ENCODE data around the gene FNDC3A. TPM values are rescaled to one million over a fixed set of nuclear protein-coding genes. Genes with fewer than 3 reads are reported as not detected.

FNDC3A gene
- total RNA-seq, 1 experiment from 2014 or later: 34.3 TPM

DNA sequence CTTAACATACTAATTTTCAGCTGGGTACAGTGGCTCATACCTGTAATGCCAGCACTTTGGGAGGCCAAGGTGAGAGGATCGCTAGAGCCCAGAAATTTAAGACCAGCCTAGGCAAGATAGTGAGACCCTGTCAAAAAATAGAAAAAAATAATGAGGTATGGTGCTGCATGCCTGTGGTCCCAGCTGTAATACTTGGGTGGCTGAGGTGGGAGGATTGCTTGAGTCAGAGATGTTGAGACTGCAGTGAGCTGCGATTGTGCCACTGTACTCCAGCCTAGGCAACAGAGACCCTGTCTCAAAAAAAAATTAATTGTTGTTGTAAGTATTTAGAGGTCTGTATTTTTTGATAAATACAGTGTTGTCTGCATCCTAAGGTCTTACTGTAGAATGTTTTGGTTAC is 66.8 kb downstream of the FNDC3A start:
- no peak for DNase-seq
- Histone ChIP-seq H3K4me2 (no peak overlapping the region), H3K4me1 (replicated peaks; ENCODE audit: insufficient read depth) (no peaks in the 10 kb centered on the region), H3F3A (ENCODE audit: insufficient read depth, low read depth) (no peaks in the 10 kb centered on the region), H3K27me3 (ENCODE audit: insufficient read depth, low read depth) (no peaks in the 10 kb centered on the region), H3K79me2 (ENCODE audit: low read depth) (no peaks in the 10 kb centered on the region), H2AFZ (no peak overlapping the region), H3K27ac (no peak overlapping the region), H4K20me1 (ENCODE audit: insufficient read depth) (no peaks in the 10 kb centered on the region), H3K36me3 (ENCODE audit: low read depth) (no peaks in the 10 kb centered on the region), H3K4me3 (no peak overlapping the region), H3K9me2 (ENCODE audit: insufficient read depth) (no peaks in the 10 kb centered on the region), H3K9me3 (ENCODE audit: insufficient read depth, low read depth) (no peaks in the 10 kb centered on the region)
- CTCF ChIA-PET: interaction anchor here (0.5 kb wide), 1 partner anchor 83 kb away, joined by 4 read pairs; no protein-coding TSS in a partner anchor
- BruUV-seq (replicated peaks): no TSS peak
- TF ChIP-seq, protein P1, sequence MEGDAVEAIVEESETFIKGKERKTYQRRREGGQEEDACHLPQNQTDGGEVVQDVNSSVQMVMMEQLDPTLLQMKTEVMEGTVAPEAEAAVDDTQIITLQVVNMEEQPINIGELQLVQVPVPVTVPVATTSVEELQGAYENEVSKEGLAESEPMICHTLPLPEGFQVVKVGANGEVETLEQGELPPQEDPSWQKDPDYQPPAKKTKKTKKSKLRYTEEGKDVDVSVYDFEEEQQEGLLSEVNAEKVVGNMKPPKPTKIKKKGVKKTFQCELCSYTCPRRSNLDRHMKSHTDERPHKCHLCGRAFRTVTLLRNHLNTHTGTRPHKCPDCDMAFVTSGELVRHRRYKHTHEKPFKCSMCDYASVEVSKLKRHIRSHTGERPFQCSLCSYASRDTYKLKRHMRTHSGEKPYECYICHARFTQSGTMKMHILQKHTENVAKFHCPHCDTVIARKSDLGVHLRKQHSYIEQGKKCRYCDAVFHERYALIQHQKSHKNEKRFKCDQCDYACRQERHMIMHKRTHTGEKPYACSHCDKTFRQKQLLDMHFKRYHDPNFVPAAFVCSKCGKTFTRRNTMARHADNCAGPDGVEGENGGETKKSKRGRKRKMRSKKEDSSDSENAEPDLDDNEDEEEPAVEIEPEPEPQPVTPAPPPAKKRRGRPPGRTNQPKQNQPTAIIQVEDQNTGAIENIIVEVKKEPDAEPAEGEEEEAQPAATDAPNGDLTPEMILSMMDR (conservative IDR thresholded peaks at IDR 0.05): no peak
- TF ChIP-seq EZH2 (IDR thresholded peaks at IDR 0.05; ENCODE audit: low read depth): no peak
- POLR2A ChIA-PET (ENCODE audit: unreplicated experiment): no interaction called here
- intact Hi-C loops (cut with micrococcal nuclease; ENCODE audit: unreplicated experiment): no loop called here

DNA sequence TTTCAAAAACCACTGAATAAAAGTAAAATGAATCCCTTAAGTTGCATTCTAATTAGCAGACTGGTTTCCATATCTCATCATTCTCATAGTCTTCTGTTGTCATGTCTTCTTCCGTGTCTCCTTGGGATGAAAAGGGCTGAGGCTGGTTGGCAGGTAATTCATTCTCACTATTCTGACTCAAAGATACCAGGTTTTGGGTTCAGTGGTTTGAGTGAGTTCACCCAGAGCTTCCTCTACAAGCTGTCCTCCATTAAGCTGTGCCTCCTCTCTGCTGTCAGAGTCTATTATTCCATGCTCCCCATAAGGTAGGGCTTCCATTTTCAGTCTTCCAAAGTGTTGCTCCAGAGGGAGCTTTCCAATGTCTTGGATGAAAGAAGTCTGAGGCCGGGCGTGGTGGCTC is 68.3 kb downstream of the FNDC3A start:
- Histone ChIP-seq H3K79me2 (ENCODE audit: low read depth) (no peaks in the 10 kb centered on the region), H3K9me2 (ENCODE audit: insufficient read depth) (no peaks in the 10 kb centered on the region), H4K20me1 (ENCODE audit: insufficient read depth) (no peaks in the 10 kb centered on the region), H2AFZ (no peak overlapping the region), H3K27ac (no peak overlapping the region), H3K4me2 (no peak overlapping the region), H3K27me3 (ENCODE audit: insufficient read depth, low read depth) (no peaks in the 10 kb centered on the region), H3K9me3 (ENCODE audit: insufficient read depth, low read depth) (no peaks in the 10 kb centered on the region), H3K4me1 (replicated peaks; ENCODE audit: insufficient read depth) (no peaks in the 10 kb centered on the region), H3F3A (ENCODE audit: insufficient read depth, low read depth) (no peaks in the 10 kb centered on the region), H3K36me3 (ENCODE audit: low read depth) (no peaks in the 10 kb centered on the region), H3K4me3 (no peak overlapping the region)
- TF ChIP-seq, protein P1 (conservative IDR thresholded peaks at IDR 0.05): no peak
- no peak for TF ChIP-seq EZH2 (IDR thresholded peaks at IDR 0.05; ENCODE audit: low read depth)
- intact Hi-C loops (cut with micrococcal nuclease; ENCODE audit: unreplicated experiment): no loop called here
- ChIA-PET POLR2A (ENCODE audit: unreplicated experiment) (no interaction called here), CTCF (interaction anchor here (0.7 kb wide), 1 partner anchor 392 kb away, joined by 3 read pairs; no protein-coding TSS in a partner anchor)
- no TSS peak for BruUV-seq (replicated peaks)
- DNase-seq: no peak

DNA sequence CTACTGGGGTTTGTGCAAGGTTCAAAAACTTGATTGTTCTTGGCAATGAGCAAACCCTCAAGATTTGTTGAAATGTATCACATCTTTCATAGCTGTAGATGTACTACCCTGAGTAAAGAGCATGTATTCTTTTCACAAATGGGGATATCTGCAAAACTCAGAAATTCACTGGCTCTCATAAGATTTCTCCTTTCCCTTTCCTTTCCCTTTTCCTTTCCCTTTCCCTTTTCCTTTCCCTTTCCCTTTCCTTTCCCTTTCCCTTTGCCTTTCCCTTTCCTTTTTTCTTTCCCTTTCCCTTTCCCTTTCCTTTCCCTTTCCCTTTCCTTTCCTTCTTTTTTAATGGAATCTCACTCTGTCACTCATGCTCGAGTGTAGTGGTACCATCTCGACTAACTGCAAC is 69.1 kb downstream of the FNDC3A start:
- TF ChIP-seq, protein P1 (conservative IDR thresholded peaks at IDR 0.05): no peak
- no peak for TF ChIP-seq EZH2 (IDR thresholded peaks at IDR 0.05; ENCODE audit: low read depth)
- Histone ChIP-seq H3K4me2 (no peak overlapping the region), H4K20me1 (ENCODE audit: insufficient read depth) (no peaks in the 10 kb centered on the region), H3K27me3 (ENCODE audit: insufficient read depth, low read depth) (no peaks in the 10 kb centered on the region), H3K9me2 (ENCODE audit: insufficient read depth) (no peaks in the 10 kb centered on the region), H3K36me3 (ENCODE audit: low read depth) (no peaks in the 10 kb centered on the region), H3K4me1 (replicated peaks; ENCODE audit: insufficient read depth) (no peaks in the 10 kb centered on the region), H3K27ac (no peak overlapping the region), H3K79me2 (ENCODE audit: low read depth) (no peaks in the 10 kb centered on the region), H3F3A (ENCODE audit: insufficient read depth, low read depth) (no peaks in the 10 kb centered on the region), H2AFZ (no peak overlapping the region), H3K4me3 (no peak overlapping the region), H3K9me3 (ENCODE audit: insufficient read depth, low read depth) (no peaks in the 10 kb centered on the region)
- CTCF ChIA-PET: interaction anchor here (0.7 kb wide), 2 partner anchors 19 to 391 kb away, joined by 3 to 5 read pairs; no protein-coding TSS in a partner anchor
- no peak for DNase-seq
- intact Hi-C loops (cut with micrococcal nuclease; ENCODE audit: unreplicated experiment): no loop called here
- POLR2A ChIA-PET (ENCODE audit: unreplicated experiment): no interaction called here
- BruUV-seq (replicated peaks): no TSS peak

Data from PC-9 (cell line).